Pulmonary artery endothelial cell (primary cell): ENCODE results near the gene PCSK5. TPM values are rescaled to one million over a fixed set of nuclear protein-coding genes. Genes with fewer than 3 reads are reported as not detected.
"Not testable (repeated sequence)": the region's sequence is repeated elsewhere in the genome, so short reads cannot be mapped to it uniquely, and the experiment has no call there.

Source experiments
- DNase-seq: peaks from one replicate; pipeline ENCODE4 v3.0.0-alpha.2; 2011; ENCODE audit warnings: low read depth, low spot score
- total RNA-seq: library from RNA; depleted of rRNA; stranded (reverse); fragments of >200 nt; gene quantifications from 2 replicates; pipeline ENCODE4 v1.2.3, GENCODE V29; 2014

The PCSK5 gene
- total RNA-seq, 1 donor from 2014 or later = 11.5 TPM

DNA sequence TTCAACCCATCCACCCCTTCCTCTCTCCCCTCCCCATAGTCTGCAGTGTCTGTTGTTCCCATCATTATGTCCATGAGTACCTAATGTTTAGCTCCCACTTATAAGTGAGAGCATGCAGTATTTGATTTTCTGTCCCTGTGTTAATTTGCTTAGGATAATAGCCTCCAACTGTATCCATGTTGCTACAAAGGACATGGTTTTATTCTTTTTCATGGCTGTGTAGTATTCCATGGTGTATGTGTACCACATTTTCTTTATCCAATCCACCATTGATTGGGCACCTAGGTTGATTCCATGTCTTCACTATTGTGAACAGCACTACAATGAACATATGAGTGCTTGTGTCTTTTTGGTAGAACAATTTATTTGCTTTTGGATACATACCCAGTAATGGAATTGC lies 187.1 kb downstream of the PCSK5 start:
- DNase-seq = no peak

DNA sequence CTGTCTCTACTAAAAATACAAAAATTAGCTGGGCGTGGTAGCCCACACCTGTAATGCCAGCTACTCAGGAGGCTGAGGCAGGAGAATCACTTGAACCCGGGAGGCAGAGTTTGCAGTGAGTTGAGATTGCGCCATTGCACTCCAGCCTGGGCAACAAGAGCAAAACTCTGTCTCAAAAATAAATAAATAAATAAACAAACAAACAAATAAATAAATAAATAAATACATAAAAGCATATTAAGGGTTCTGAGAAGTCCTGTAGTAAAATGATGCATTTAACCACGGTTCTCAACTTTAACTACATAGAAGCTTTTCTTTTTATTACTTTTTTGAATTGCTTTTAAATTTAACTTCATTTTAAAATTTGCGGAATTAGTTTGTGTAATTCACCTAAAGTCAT lies 190.8 kb downstream of the PCSK5 start:
- not testable (repeated sequence) for DNase-seq

DNA sequence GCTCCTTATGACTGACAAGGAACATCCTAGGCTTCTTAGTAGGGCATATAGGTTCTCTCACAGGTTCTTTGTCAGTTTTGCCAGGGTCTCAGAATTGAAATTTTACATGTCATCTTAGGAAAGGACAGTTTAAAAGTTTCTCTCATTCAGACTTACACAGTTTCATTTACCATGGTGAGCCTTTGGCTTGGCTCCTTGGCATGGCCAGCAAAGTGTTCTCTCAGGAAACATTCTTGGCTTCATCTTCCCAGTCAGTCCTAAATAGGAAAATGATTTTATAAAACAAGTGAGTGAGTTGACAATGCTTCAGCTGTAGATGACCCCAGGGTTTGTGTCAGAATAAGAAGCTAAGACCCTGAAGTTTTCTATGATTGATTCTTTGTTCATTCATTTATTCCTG lies 191.6 kb downstream of the PCSK5 start:
- no peak for DNase-seq

DNA sequence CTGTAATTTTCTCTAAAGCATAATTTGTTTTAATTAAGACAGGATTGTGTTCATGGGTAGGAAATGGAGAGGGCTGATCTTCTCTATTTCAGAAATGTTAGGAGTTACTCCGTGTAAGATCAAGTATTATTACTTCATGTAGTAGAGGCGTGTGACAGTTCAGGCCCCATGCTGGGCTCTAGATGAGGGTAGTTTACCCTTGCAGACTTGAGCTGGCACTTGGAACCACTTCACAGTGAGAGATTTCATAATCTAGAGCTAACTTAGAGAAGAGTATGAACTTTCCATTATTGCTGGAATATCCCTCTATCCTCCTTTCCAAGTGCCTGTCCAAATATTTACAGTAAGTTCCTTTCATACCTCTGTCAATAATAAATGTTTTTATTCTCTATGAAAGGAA lies 195.1 kb downstream of the PCSK5 start:
- no peak for DNase-seq

DNA sequence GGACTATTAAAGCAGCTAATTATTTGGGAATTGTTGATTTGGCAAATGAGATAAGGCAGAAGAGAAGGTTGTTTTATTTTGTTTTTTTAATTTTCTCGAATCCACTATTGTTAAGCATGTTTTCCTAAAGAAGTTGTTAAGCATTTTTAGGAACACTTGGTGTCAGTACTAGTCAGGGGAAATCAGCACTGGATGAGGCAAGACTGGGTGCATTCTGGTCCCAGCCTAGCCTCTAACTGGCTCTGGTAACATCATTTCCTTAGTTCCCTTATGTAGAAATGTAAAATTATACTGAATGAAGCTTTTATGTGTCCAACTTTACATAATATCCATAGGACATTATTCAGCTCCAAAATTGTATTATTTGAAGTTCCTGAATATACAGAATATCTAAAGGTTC lies 196.1 kb downstream of the PCSK5 start:
- no peak for DNase-seq

DNA sequence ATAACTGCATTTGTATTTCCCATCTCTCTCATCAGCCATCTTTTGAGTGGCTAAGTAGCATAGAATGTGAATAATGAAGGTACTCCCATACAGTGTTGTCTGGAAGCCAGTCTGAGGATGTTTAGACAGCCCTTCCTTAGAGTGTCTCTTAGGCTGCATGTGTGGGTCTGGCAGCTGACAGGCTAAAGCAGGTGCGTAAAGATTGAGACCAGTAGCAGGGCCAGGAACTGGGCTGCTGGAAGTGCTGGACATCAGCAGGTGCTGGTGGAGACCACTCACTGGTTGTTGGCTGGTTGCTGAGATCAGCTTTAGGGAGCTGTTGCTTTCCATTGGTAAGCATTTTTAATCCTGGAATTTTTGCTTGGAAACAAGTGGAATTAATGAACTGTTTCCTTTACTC lies 197.5 kb downstream of the PCSK5 start:
- no peak for DNase-seq

DNA sequence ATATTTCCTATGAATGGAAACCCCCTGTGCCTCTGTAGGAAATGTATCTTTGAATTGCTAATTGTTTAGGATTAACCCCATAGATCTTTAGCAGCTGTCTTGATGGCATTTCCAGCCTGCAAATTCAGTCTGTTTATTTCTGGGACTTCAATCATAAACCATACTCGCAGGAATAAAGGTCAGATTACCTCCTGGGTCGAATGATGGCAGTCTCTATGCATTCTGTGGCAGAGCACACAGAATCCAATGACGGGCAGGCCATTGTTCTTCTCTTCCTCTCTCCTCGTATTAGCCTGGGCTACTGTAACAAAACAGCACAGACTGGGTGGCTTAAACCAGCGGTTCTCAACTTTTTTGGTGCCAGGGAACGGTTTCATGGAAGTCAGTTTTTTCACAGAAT lies 199.9 kb downstream of the PCSK5 start:
- no peak for DNase-seq

DNA sequence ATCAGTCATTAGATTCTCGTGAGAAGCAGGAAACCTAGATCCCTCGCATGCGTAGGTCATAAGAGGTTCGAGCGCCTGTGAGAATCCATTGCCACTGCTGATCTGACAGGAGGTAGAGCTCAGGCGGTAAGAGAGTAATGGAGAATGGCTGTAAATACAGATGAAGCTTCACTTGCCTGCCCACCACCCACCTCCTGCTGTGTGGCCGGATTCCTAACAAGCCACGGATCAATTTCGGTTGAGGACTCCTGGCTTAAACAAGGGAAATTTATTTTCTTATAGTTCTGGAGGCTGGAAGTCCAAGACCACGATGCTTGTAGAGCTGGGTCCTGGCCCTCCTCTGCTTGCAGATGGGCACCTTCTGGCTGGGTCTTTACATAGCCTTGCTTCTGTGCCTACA lies 200.4 kb downstream of the PCSK5 start:
- no peak for DNase-seq

DNA sequence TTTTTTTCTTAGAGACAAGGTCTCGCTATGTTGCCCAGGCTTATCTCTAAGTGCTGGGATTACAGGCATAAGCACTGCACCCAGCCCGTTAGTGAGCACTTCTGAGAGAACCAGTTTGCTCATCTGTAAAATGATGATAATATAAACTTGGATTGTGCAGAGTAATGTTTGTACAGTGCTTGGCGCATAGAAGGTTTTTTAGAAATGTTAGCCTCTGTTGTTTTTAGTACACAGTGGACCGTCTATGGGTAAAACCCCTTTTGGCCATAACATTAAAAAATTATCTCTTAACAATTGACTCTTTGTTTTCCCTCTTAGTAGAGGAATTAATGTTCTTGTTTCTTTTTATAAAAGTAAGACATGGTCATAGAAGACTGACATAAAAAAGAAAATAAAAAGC lies 202.1 kb downstream of the PCSK5 start:
- DNase-seq = no peak

DNA sequence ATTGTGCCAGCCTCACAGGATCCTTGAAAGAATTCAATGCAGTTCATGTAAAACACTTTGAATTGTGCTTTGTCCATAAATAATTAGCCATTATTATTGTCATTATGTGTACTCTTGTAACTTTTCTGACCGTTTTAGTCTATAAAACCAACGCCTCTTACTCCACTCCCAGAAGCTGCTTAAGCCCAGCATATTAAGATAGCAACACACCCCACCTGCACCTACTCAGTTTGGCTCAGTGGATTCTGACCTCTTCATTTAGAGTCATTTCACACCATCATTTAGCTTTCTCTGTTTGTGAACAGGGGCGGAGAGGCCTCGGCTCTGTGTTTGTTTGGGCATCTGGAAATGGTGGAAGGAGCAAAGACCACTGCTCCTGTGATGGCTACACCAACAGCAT lies 205.1 kb downstream of the PCSK5 start:
- DNase-seq = no peak

DNA sequence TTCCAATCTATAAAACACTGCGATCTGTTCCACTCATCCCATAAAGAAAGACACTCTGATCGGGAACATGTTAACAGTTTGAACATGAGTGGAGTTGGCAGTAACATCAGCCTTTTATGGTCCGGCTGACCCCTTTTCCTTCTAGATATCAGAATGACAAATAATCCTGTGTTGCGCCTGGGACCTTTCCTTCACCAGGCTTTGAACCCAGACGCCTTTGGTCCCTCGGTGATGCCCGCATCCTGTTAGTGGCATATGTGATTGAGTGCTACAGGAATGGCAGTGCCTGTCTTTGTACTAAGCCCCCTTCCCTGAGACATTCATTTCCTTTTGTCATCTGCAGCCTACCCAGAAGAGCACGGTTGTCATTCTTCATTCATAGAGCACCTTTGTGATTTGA lies 209.0 kb downstream of the PCSK5 start:
- DNase-seq = no peak

DNA sequence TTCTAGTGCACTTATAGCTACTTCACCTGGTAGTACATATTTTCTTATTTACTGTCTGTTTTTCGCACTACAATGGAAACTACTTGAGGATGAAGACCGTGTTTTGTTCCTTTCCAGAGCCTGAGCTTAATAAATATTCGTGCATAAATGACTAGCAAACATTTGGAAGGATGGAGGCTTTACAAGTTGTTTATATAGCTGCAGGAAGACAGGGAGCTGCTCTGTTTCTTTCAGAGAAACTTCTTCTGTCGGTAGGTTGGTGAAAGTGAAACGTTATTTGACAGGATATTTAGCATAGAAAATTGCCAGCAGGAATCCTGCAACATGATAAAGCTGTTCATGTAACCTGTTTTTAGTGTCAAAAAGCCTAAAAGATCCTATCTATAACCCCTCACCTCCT lies 210.6 kb downstream of the PCSK5 start:
- no peak for DNase-seq

DNA sequence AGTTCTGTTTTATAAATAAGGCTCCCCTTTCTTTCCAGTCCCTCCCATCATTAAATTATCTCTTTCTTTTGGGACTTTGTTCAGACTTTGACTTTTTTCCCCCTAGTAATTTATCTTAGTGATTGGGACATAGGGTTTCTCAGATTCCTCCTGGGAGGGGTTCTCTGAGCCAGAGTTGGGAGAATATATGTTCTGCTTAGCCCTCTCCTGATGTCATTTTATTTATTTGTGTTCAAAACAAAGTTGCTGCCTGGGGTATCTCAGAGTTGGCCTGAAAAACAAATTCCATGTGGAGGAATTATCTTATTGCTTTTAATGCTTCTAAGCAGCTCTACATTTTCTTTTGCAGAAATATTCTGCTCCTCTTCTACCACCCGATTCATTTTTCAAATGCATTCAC lies 211.0 kb downstream of the PCSK5 start:
- DNase-seq = no peak

DNA sequence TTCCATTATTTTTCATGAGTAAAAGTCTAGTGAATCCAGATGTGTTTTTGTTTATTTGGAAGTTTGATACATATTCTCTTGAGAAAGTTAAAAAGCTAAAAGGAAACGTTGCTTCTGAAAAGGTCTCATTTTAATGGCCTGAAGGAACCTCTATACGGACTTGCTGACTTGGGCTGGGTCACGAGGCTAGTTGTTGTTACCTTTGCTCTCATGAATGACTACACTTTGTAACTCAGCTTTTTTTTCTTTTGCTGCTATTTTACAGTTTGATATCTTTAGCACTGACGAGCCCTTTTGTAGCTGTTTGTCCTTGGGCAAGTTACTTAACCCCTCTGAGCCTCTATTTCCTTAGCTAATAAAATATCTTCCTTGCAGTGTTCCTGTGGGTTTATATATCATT lies 211.5 kb downstream of the PCSK5 start:
- DNase-seq = no peak

DNA sequence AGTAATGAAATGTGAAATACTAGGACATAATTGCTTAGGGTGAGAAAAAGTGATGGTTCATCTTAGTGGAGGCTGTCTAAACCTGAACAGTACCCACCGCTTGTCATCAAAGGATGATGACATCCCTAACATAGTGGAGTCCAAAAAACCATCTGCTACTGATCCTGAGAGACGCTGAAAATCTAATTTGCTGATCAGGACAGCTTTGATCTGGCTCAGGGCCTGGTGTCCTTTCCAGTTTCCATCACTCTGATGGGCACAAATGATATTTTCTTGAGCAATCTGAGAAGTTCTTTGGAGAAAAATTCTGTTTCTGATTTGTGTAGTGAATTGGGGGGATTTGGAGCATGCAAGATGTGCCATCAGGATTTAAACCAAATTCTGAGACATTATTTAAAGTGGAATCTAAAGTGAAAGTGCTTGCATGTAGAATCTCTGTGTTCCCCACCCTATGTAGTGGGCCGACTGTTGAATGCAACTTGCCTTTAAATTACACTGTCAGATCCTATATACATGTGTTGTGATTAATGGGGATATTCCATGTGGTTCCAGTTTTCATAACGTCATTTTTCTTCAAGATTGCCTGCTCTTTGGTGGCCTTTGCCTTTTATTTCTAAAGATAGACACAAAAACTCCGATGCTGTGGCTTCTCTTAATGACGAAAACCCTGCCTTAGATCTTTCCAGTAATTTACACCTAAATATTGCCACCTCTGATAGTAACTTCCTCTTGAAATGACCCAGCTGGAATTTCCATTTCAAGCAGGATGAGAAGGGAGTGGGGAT lies 213.2 kb downstream of the PCSK5 start:
- DNase-seq = no peak

DNA sequence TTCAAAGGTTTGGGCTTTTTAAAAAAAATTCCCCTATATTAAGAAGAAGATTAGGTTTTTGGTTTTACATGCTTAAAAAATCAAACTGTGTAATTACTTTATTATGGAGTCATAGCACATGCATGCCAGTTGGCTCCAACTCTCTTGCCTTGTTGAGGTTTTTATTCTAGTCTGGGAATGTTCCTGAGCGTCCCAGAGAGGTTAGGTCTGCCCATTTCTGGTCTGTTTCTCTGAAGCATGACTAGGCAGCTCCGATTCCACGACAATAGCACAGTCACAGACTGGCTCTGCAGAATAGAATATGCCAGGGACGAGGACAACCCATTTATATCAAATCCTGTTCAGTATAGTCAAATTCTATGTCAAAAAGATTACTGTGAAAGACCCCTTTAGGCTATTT lies 217.0 kb downstream of the PCSK5 start:
- no peak for DNase-seq

DNA sequence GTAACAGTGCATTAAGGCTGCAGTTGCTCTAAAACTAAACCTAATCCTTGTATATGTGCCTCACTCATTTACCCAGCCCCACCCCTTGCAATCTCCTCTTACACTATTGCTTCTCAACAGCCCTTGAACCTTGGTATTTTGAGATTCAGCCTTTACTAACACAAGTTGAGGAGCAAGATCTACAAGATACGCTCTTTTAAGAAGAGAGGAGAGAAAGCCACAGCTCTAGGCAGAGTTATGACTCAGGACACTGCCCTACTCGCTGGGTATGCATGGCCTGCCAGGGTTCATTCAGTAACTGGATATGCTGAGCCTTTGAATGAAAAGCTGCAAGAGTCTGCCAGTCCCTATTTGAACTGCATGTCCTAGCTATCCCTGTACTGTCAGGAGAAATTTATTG lies 219.5 kb downstream of the PCSK5 start:
- DNase-seq = no peak

DNA sequence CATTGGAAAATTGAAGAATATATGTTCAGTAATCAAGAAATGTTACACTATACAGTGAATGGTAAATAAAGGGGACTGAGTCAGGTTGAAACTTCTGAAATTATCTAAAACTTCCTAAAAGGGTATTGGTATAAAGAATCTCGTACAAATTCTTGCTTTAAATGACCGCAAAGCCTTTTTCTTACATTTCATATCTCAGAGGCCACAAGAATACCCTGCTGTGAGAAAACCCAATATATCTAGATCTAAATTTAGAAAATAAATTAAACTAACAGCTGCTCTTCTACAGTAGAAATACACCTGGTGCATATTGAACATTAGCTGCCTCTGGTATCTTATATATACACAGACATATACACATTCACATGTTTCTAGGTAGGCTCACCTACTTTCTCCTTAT lies 221.7 kb downstream of the PCSK5 start:
- DNase-seq = no peak

DNA sequence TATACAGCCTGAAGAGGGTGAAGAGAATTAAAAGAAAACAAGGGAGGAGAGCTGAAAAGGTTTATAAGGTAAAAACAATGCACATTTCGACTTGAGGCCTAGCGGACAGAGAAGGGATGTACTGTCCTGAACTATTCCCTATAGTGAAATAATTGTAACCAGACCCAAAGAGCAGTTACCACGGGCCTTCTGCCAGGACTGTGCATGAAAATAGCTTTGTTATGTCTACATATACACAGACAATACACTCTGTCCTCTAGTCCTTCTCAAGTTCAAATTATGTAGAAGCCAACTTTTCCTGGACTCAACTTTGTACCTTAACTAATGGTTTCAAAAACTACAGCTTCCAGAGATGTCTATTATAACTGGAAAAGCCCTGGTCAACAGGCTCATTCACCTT lies 223.7 kb downstream of the PCSK5 start:
- DNase-seq = no peak

DNA sequence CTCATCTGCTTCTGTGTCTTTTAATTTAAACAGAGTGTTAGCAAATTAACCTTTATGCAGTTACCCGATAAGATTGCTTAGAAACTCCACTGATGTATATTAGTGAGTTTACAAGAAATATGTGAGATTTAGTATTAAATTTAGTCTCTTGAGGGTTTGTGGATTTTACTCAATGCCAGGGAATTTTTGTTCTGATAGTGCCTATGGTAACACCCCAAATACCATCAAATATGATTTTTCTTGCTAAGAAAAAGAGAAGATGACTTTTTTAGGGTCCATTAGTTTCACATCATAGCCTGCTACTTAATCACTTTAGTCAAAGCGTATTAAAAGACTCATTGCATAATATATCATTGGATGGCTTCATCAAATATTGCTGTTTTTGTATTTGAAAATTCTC lies 224.9 kb downstream of the PCSK5 start:
- DNase-seq = no peak

DNA sequence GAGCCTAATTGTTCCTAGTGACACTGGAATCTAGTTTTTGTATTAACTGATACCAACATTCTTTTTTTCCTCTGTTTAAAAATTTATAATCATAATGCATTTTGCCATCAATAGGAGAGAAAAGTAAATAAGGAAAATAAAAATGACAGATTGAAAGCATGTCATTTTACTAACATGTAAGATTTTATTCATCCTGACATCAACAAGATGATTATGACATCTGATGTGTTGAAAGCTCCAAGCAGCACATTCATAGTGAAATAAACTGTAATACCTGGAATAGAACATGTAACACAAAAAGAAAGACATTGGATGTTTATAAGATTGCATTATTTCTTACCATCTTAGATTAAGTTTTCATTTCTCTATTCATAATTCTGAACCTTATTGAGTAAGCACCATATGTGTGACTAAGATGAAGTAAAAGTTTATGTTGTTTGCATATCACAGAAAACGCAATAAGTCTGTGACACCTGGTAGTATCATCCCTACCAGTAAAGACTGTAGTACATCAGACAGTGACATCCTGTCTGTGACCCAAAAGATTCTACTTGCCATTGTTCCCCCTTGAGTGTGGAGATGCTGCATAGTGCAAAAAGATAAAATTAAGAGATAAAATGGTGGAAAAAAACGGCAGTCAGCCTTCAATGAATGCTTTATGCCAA lies 225.6 kb downstream of the PCSK5 start:
- DNase-seq = no peak

DNA sequence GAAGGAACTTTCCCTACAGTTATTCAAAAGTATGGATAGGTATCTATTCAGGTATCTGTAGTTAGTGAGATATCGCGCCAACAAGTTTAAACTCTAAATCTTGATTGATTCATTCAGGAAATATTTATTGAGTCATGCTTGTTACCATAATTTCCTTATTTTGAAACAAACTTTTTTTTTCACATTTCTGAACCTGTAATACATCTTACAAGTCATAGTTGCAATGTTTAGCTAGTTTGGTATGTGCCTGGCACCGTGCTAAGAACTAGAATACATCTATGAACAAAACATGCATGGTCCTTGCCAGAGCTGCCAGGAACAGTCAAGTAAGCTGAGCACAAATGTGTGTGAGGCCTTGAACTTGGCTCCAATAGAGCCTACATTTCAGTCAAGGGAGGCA lies 226.4 kb downstream of the PCSK5 start:
- no peak for DNase-seq

DNA sequence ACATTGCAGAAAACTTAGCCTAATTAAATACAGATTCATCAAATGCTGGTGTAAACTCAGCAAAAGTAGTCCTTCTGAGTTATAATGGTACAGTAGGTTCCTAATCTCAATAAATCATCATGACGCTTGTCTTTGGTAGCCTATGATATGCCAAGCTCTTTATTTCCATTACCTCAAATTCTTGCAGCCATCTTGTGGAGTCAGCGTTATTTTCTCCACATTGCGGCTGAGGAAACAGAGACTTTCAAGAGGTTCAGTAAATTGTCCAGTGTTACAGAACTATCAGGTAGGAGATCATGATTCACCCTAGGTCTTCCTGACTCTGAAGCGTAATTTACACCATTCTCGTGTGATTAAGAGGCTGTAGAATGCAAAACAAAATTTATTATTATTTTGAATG lies 237.2 kb downstream of the PCSK5 start:
- no peak for DNase-seq
